Smooth muscle cell (in vitro differentiated cells): Measurements from ENCODE around the gene NIPSNAP2. TPM values are rescaled to one million over a fixed set of nuclear protein-coding genes. Genes with fewer than 3 reads are reported as not detected.
A peak's percentile ranks its signal among the peaks of the same experiment; 100 is the strongest.

Experiments used
- DNase-seq: peaks from one replicate; lab custom pipeline; 2025; ENCODE audit not compliant: unreplicated experiment; lab: John Stamatoyannopoulos, UW
- H2AFZ ChIP-seq: fragments of 200-600 bp; sonication (generic); 2 replicates; pipeline ENCODE4 v1.6.0; 2016; ENCODE audit warnings: antibody characterized with exemption, low read depth, mild to moderate bottlenecking
- H3F3A ChIP-seq: fragments of 200-600 bp; sonication (generic); 2 replicates; pipeline ENCODE4 v1.6.0; 2017; ENCODE audit warnings: antibody characterized with exemption, low read depth
- H3K27ac ChIP-seq: fragments of 200-600 bp; sonication (generic); 2 replicates; pipeline ENCODE4 v1.5.1; 2016; ENCODE audit warnings: low read depth, mild to moderate bottlenecking
- H3K27me3 ChIP-seq: fragments of 200-600 bp; sonication (generic); 2 replicates; pipeline ENCODE4 v1.6.1; 2016; ENCODE audit warnings: low read depth, mild to moderate bottlenecking
- H3K36me3 ChIP-seq: fragments of 200-600 bp; sonication (generic); 2 replicates; pipeline ENCODE4 v1.5.1; 2016; ENCODE audit warnings: low read depth
- H3K4me1 ChIP-seq: fragments of 200-600 bp; sonication (generic); 2 replicates; pipeline ENCODE4 v1.5.1; 2016; ENCODE audit warnings: low read depth
- H3K4me2 ChIP-seq: fragments of 200-600 bp; sonication (generic); 2 replicates; pipeline ENCODE4 v1.6.0; 2016; ENCODE audit warnings: mild to moderate bottlenecking
- H3K4me3 ChIP-seq: fragments of 200-600 bp; sonication (generic); 2 replicates; pipeline ENCODE4 v1.5.1; 2016; ENCODE audit warnings: mild to moderate bottlenecking
- H3K79me2 ChIP-seq: fragments of 200-600 bp; sonication (generic); 2 replicates; pipeline ENCODE4 v1.6.0; 2016; ENCODE audit warnings: low read depth, mild to moderate bottlenecking
- H3K9ac ChIP-seq: fragments of 200-600 bp; sonication (generic); 2 replicates; pipeline ENCODE4 v1.6.0; 2016; ENCODE audit warnings: low read depth
- H3K9me3 ChIP-seq: fragments of 200-600 bp; sonication (generic); replicated peaks from 2 replicates; pipeline ENCODE4 v1.5.1; 2016; ENCODE audit warnings: low read depth
- H4K20me1 ChIP-seq: fragments of 200-600 bp; sonication (generic); 2 replicates; pipeline ENCODE4 v1.6.0; 2016; ENCODE audit warnings: low read depth
- whole genome bisulfite sequencing: methylation state at CpG from one replicate; pipeline ENCODE4 v1.1.7; 2016; ENCODE audit warnings: low lambda C conversion rate; 5-methylcytosine and 5-hydroxymethylcytosine counted together
- polyA plus RNA-seq: library from polyadenylated mRNA; unstranded; fragments of >200 nt; fragmentation: Nextera tagmentation; extraction: Ambion mirVana; gene quantifications from 2 replicates; pipeline ENCODE4 v1.2.1, GENCODE V29; 2016
- total RNA-seq: library from RNA; depleted of rRNA; stranded (reverse); fragments of >200 nt; gene quantifications from 2 replicates; pipeline ENCODE4 v1.2.3, GENCODE V29; 2014
- TF ChIP-seq, protein P1 (sequence below): fragments of 200-600 bp; sonication (generic); IDR thresholded peaks from 2 replicates; pipeline ENCODE4 v1.5.1; 2017; ENCODE audit warnings: borderline replicate concordance, mild to moderate bottlenecking, antibody characterized with exemption; ENCODE audit not compliant: insufficient read depth, poor library complexity, severe bottlenecking

The NIPSNAP2 gene
- total RNA-seq, result 41.2 and 77.4 TPM in 2 replicates
- polyA plus RNA-seq, result 44.7 and 50.5 TPM in 2 replicates

DNA sequence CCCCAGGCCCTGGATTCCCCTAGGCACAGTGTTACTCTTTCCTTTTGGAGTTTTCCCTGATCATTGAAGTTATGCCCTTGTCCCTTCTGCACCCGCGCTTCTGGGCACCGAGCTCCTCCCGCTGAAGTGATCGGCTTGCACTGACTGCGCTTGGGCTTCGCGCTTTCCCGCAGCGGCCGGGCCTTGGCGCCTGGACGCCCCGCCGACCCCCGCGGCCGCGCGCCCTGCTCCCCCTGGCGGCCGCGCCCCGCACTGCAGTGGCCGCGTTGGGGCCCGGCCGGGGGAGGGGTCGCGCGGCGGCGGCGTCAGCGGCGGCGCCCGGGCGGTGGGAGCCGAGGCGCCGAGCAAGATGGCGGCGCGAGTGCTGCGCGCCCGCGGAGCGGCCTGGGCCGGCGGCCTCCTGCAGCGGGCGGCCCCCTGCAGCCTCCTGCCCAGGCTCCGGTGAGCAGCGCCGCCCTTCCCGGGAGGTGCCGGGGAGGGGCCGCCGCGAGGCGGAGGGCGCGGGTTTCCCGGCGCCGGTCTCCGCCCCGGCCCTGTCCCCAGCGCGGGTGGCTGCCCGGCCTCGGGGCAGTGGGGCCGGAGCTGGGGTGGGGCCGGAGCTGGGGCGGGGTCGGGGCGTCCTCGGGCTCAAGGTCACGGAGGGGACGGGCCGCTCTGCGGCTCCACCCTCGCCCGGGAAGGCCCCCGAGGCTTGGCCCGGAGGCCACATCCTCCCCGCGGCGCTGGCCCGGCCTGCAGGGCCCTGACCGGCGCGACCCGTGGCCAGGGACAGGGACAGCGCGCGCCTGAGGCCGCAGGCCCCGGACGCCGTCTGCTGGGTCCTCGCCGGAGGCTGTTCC, at the start of gene NIPSNAP2:
Gene NIPSNAP2 (plus strand): TSS at position 325 of the 839 bp plus-strand sequence. CDS start 25 bp downstream, at position 350.
- peak within 1 kb of the TSS; percentile 67 for H3K9ac ChIP-seq

DNA sequence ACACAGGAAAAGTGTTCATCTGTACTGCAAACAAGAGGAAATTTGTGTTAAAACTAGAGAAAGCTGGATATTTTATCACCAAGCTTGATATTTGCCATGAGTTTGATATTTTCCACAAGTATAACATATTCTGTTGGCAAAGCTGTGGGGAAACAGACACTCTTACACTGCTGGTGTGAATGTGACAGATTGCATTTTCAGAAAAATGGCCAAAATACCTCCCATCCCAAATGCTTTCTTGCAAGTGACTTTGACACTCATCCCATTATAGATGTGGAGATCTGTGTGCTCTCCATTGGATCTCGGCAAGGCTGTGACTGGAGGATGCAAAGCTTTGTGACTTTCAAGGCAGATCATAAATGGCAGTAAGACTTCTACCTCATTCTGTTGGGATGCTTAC, 46.6 kb upstream of the NIPSNAP2 start:
- Histone ChIP-seq H4K20me1 (no peaks in the 10 kb centered on the region), H3K9me3 (no peaks in the 10 kb centered on the region), H3K4me3 (no peak overlapping the region), H2AFZ (no peak overlapping the region), H3K36me3 (peaks cover 5% of the 10 kb centered on the region), H3F3A (no peaks in the 10 kb centered on the region), H3K9ac (no peak overlapping the region), H3K4me1 (no peaks in the 10 kb centered on the region), H3K79me2 (no peaks in the 10 kb centered on the region), H3K4me2 (no peak overlapping the region), H3K27ac (no peak overlapping the region), H3K27me3 (no peaks in the 10 kb centered on the region)
- no peak for DNase-seq
- TF ChIP-seq, protein P1, sequence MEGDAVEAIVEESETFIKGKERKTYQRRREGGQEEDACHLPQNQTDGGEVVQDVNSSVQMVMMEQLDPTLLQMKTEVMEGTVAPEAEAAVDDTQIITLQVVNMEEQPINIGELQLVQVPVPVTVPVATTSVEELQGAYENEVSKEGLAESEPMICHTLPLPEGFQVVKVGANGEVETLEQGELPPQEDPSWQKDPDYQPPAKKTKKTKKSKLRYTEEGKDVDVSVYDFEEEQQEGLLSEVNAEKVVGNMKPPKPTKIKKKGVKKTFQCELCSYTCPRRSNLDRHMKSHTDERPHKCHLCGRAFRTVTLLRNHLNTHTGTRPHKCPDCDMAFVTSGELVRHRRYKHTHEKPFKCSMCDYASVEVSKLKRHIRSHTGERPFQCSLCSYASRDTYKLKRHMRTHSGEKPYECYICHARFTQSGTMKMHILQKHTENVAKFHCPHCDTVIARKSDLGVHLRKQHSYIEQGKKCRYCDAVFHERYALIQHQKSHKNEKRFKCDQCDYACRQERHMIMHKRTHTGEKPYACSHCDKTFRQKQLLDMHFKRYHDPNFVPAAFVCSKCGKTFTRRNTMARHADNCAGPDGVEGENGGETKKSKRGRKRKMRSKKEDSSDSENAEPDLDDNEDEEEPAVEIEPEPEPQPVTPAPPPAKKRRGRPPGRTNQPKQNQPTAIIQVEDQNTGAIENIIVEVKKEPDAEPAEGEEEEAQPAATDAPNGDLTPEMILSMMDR, result no peak
- 95% methylated on average over 1 of the region's 1 CpG for WGBS

More for the DNA sequence above, at the start of gene NIPSNAP2:
- Histone ChIP-seq H3K4me2 (peak within 1 kb of the TSS; percentile 87), H3K79me2 (peaks cover 40% of the 10 kb centered on the region), H3K27ac (peak within 1 kb of the TSS; percentile 71), H3K4me1 (peaks cover 4% of the 10 kb centered on the region), H3K9me3 (no peaks in the 10 kb centered on the region), H4K20me1 (peaks cover 22% of the 10 kb centered on the region), H3K27me3 (no peaks in the 10 kb centered on the region), H3K36me3 (no peaks in the 10 kb centered on the region), H3K4me3 (peak within 1 kb of the TSS; percentile 70), H3F3A (no peaks in the 10 kb centered on the region), H2AFZ (peak within 1 kb of the TSS; percentile 91)
- TF ChIP-seq, protein P1, result peak; percentile 26
- peak; percentile 52 for DNase-seq
- WGBS, result under 1% methylated on average over 46 of the region's 105 CpGs

DNA sequence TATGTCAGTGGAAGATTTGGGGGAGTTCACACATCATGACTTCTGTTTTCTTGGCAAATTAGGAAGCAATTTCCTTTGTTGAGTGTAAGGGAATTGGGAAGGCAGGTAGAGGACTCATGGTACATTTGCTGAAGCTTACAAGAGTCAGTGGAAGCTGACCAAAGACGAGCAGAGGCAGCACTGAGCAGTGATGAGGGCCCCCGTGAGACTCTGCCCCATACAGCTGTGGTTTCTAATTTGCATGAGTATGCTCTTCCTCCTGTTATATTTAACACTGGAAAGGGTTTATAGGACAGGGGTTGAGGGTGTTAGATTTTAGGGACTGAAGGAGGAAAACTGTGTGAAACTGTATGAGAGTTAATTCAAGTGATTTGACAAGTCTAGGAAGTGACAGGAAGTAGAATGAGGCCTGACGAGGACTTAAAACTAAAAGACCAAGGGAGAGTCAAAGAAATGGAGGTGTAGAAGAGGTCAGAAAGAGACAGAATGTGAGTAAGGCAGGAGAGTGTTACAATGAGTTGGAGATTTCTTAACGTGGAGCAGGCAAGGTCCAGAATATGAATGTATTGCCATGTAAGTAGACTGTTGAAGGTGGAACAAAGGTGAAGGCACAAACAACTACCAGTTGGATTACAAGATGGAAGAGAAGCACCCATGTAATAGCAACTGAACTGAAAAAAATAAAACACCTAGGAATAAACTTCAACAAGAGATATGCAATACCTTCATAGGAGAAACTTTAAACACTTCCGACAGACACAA, 36.2 kb upstream of the NIPSNAP2 start:
- 90% methylated on average over 5 of the region's 5 CpGs for WGBS

More for the DNA sequence above, 36.2 kb upstream of the NIPSNAP2 start:
- Histone ChIP-seq H3K9ac (no peak overlapping the region), H3K9me3 (no peaks in the 10 kb centered on the region), H3K4me3 (no peak overlapping the region), H3K27me3 (no peaks in the 10 kb centered on the region), H4K20me1 (no peaks in the 10 kb centered on the region), H3K79me2 (no peaks in the 10 kb centered on the region), H3K36me3 (peaks cover 7% of the 10 kb centered on the region), H3K27ac (no peak overlapping the region), H3K4me2 (no peak overlapping the region), H3F3A (no peaks in the 10 kb centered on the region), H3K4me1 (no peaks in the 10 kb centered on the region), H2AFZ (no peak overlapping the region)
- TF ChIP-seq, protein P1, result no peak
- no peak for DNase-seq
